Neuronal stem cell (in vitro differentiated cells): Measurements from ENCODE around the gene PIAS4.

Source experiments
- DNase-seq: peaks from one replicate; pipeline ENCODE4 v3.0.0-alpha.2; 2013; ENCODE audit warnings: low spot score
- H2AFZ ChIP-seq: one replicate; pipeline ENCODE4 v1.6.1; 2013; ENCODE audit warnings: mild to moderate bottlenecking, low read length, inconsistent platforms
- H2AK5ac ChIP-seq: 2 replicates; pipeline ENCODE4 v1.6.1; 2013; ENCODE audit warnings: low read depth, mild to moderate bottlenecking, inconsistent platforms, low read length, moderate library complexity, mixed read lengths
- H2BK120ac ChIP-seq: 2 replicates; pipeline ENCODE4 v1.6.1; 2013; ENCODE audit warnings: low read depth, mild to moderate bottlenecking, inconsistent platforms, low read length, moderate library complexity, mixed read lengths
- H2BK12ac ChIP-seq: one replicate; pipeline ENCODE4 v1.6.1; 2013; ENCODE audit warnings: low read length, inconsistent platforms
- H2BK15ac ChIP-seq: 2 replicates; pipeline ENCODE4 v1.6.1; 2013; ENCODE audit warnings: mild to moderate bottlenecking, low read length, inconsistent platforms, mixed read lengths
- H2BK5ac ChIP-seq: one replicate; pipeline ENCODE4 v1.6.1; 2013; ENCODE audit warnings: inconsistent platforms, mild to moderate bottlenecking, low read length, moderate library complexity
- H3K14ac ChIP-seq: one replicate; pipeline ENCODE4 v1.6.1; 2013; ENCODE audit warnings: low read length, inconsistent platforms
- H3K18ac ChIP-seq: 2 replicates; pipeline ENCODE4 v1.6.1; 2013; ENCODE audit warnings: low read length, inconsistent platforms
- H3K23ac ChIP-seq: 2 replicates; pipeline ENCODE4 v1.6.1; 2013; ENCODE audit warnings: low read depth, mild to moderate bottlenecking, mixed read lengths, low read length, inconsistent platforms; ENCODE audit not compliant: poor library complexity
- H3K27ac ChIP-seq: replicated peaks from 3 replicates; pipeline ENCODE4 v1.5.1; 2013; ENCODE audit warnings: low read length, inconsistent platforms
- H3K27me3 ChIP-seq, 3 experiments: 2 replicates each; pipeline ENCODE4 v1.6.1; 2013; ENCODE audit warnings: low read length in 3 of 3, mild to moderate bottlenecking in 2 of 3, inconsistent platforms in 1 of 3, low read depth in 1 of 3, mixed read lengths in 1 of 3, moderate library complexity in 1 of 3; ENCODE audit not compliant: control insufficient read depth in 3 of 3, insufficient read depth in 3 of 3
- H3K36me3 ChIP-seq, 2 donors: replicated peaks in 1 of 2; 2 replicates each; pipeline ENCODE4 v1.6.1; 2013; ENCODE audit warnings: low read length in 2 of 2; ENCODE audit not compliant: control insufficient read depth in 2 of 2, insufficient read depth in 2 of 2
- H3K4ac ChIP-seq: 2 replicates; pipeline ENCODE4 v1.6.1; 2013; ENCODE audit warnings: inconsistent platforms, mild to moderate bottlenecking, low read length, moderate library complexity
- H3K4me1 ChIP-seq, 2 donors: 1 replicate in 1 of 2; 2 replicates in 1 of 2; pipeline ENCODE4 v1.6.1; 2013; ENCODE audit warnings: low read length in 2 of 2, low read depth in 1 of 2; ENCODE audit not compliant: control insufficient read depth in 2 of 2, insufficient read depth in 1 of 2
- H3K4me2 ChIP-seq: one replicate; pipeline ENCODE4 v1.6.1; 2013; ENCODE audit warnings: mild to moderate bottlenecking, low read length, inconsistent platforms; ENCODE audit not compliant: insufficient read depth, poor library complexity, severe bottlenecking
- H3K4me3 ChIP-seq, 2 donors: 2 replicates each; pipeline ENCODE4 v1.5.1; 2013; ENCODE audit warnings: low read length in 2 of 2, mild to moderate bottlenecking in 2 of 2, inconsistent platforms in 1 of 2, moderate library complexity in 1 of 2
- H3K79me1 ChIP-seq: one replicate; pipeline ENCODE4 v1.6.1; 2013; ENCODE audit warnings: low read depth, mild to moderate bottlenecking, inconsistent platforms, low read length, moderate library complexity
- H3K9ac ChIP-seq: one replicate; pipeline ENCODE4 v1.6.1; 2013; ENCODE audit warnings: mild to moderate bottlenecking, low read depth, low read length, inconsistent platforms; ENCODE audit not compliant: poor library complexity
- H3K9me3 ChIP-seq, 2 donors: replicated peaks in 1 of 2; 2 replicates each; pipeline versions ENCODE3 to v1.6.1; 2013; ENCODE audit warnings: low read length in 2 of 2, mild to moderate bottlenecking in 2 of 2, inconsistent platforms in 1 of 2, low read depth in 1 of 2, mixed read lengths in 1 of 2, moderate library complexity in 1 of 2; ENCODE audit not compliant: control insufficient read depth in 2 of 2, insufficient read depth in 1 of 2
- H4K8ac ChIP-seq: one replicate; pipeline ENCODE4 v1.6.1; 2013; ENCODE audit warnings: low read depth, mild to moderate bottlenecking, inconsistent platforms, low read length, moderate library complexity
- H4K91ac ChIP-seq: one replicate; pipeline ENCODE4 v1.6.1; 2013; ENCODE audit warnings: low read length, low read depth, mild to moderate bottlenecking, inconsistent platforms; ENCODE audit not compliant: poor library complexity
- WGBS, 2 donors: extraction: QIAGEN DNeasy Blood & Tissue Kit; methylation state at CpG; one replicate each; pipeline ENCODE4 v1.1.7; 2013; ENCODE audit warnings: missing lambda C conversion rate in 2 of 2, mixed read lengths in 1 of 2; ENCODE audit not compliant: insufficient read length in 2 of 2, insufficient replicate concordance in 1 of 2; ENCODE audit errors: extremely low coverage in 2 of 2; 5-methylcytosine and 5-hydroxymethylcytosine counted together

PIAS4 gene

DNA sequence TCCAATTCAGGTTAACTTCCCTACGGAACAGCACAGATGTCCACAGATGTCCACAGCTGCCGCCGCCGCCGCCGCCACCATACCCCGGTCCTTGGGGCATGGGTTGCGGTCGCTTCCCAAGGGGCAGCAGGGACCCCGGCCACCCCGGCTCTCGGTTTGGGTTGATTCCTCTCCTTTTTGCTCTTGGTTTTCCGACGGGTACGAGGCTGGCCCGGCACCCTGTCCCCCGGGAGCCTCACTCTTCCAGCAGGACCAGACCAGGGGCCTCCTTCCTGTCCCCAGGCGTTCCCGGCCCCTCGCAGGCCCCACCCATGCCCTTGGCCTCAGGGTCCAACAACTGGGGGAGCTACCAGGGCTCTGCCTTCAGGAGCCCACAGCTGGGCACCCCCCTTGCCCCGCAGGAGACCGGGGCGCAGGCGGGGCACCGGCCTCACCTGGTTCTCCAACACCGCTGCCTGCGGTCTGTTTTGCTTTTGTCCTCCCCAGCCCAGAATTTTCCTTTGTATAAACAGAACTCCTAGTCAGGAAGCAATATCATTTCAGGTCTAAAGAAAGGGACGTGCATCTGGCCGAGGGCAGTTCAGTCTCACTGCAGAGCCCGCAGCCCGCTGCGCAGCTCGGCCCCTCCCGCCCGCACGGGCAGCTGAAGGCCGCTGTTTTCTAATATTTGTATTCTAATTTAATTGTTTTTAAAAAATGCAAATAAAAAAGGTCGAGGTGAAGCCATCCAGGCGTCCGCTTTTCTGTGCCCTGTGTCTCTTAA is 31.3 kb downstream of the PIAS4 start:
- no peak overlapping the region for H4K8ac ChIP-seq
- H3K9me3 ChIP-seq: peaks cover 6 to 10% of the 10 kb centered on the region in 2 donors
- no peak overlapping the region for H3K4me3 ChIP-seq
- peaks cover 7% of the 10 kb centered on the region for H3K79me1 ChIP-seq
- H3K4me1 ChIP-seq: no peaks in the 10 kb centered on the region
- no peak overlapping the region for H3K4me2 ChIP-seq
- H3K23ac ChIP-seq: peak overlapping the region; percentile 55
- H4K91ac ChIP-seq: no peak overlapping the region
- H2BK15ac ChIP-seq: no peak overlapping the region
- peaks cover 0 to 2% (median 0%) of the 10 kb centered on the region in 3 experiments for H3K27me3 ChIP-seq
- WGBS, 2 donors: no CpG with 5 or more reads among the region's 40 CpGs
- H3K18ac ChIP-seq: no peak overlapping the region
- no peak overlapping the region for H2BK5ac ChIP-seq
- no peak overlapping the region for H3K4ac ChIP-seq
- H3K36me3 ChIP-seq: peaks cover 27 to 48% of the 10 kb centered on the region in 2 donors
- H2BK12ac ChIP-seq: no peak overlapping the region
- H2BK120ac ChIP-seq: no peak overlapping the region
- H3K9ac ChIP-seq: no peak overlapping the region
- H2AK5ac ChIP-seq: no peak overlapping the region
- no peak overlapping the region for H3K27ac ChIP-seq
- H2AFZ ChIP-seq: no peak overlapping the region
- DNase-seq: no peak
- H3K14ac ChIP-seq: no peak overlapping the region

DNA sequence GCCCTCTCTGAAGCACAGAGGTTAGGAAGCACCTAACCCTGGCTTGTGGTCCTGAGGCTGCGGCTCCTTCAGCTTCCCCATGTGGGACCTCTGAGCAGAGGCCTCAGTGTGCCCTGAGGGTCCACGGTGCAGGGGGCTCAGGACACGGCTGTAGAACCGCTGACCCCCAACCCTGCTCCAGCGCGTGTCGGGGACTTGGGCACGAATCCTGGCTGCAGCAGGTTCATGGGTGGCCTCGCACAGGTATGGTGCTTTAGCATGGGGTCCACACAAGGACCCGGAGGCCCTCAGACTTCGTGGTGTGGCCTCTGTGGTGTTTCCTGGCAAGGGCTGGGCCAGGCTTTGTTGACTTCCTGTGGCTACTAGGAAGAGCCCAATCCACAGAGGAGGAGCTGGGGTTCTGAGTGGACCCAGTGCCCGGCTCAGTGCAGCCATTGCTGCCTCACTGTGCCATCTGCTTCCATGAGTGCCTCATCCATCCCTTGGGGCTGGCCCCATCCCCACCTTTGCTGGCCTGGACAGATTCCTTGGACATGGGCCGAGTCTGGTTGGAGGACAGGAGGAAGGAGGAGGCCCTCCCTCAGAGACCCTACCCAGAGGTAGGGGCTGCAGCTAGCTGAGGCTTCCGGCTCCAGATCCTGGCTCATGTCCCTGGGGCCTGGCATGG is 34.7 kb downstream of the PIAS4 start:
- no CpG with 5 or more reads among the region's 14 CpGs for WGBS, 2 donors
- H3K27me3 ChIP-seq: no peaks in the 10 kb centered on the region
- H2BK5ac ChIP-seq: peak overlapping the region; percentile 48
- no peak overlapping the region for H3K18ac ChIP-seq
- no peak overlapping the region for H2AK5ac ChIP-seq
- no peaks in the 10 kb centered on the region for H3K4me1 ChIP-seq
- no peak overlapping the region for H4K91ac ChIP-seq
- H4K8ac ChIP-seq: no peak overlapping the region
- DNase-seq: no peak
- H3K9ac ChIP-seq: peak overlapping the region; percentile 60
- H3K23ac ChIP-seq: peak overlapping the region; percentile 89
- H2AFZ ChIP-seq: no peak overlapping the region
- H3K36me3 ChIP-seq: peaks cover 6 to 22% of the 10 kb centered on the region in 2 donors
- H3K79me1 ChIP-seq: no peaks in the 10 kb centered on the region
- no peak overlapping the region for H2BK15ac ChIP-seq
- H3K27ac ChIP-seq: no peak overlapping the region
- no peak overlapping the region for H3K14ac ChIP-seq
- H3K9me3 ChIP-seq: peaks cover 0 to 2% of the 10 kb centered on the region in 2 donors
- no peak overlapping the region for H2BK120ac ChIP-seq
- no peak overlapping the region for H3K4me3 ChIP-seq
- H3K4me2 ChIP-seq: no peak overlapping the region
- H2BK12ac ChIP-seq: no peak overlapping the region
- no peak overlapping the region for H3K4ac ChIP-seq

DNA sequence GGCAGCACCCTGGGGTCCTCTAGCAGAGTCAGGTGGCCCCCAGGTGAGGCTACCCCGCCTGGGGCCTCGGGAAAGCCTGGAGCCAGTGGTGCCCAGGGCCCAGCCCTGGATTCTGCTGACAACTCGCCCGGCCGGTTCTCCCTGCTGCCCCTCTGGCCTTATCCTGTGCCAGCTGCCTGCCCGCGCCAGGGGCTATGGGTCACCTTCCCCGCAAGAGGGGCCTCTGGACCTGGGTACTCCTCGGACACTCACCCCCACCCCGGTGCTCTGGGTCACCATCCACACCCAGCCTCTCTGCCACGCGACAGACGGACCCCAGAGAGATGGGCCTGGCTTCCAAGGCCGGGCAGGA is 35.2 kb downstream of the PIAS4 start:
- Histone ChIP-seq H2AFZ (no peak overlapping the region), H3K4ac (no peak overlapping the region), H3K18ac (no peak overlapping the region), H3K9me3 (peaks cover 0 to 2% of the 10 kb centered on the region in 2 donors), H3K14ac (no peak overlapping the region), H3K27me3 (no peaks in the 10 kb centered on the region), H3K23ac (no peak overlapping the region), H2BK5ac (peak overlapping the region; percentile 48), H2AK5ac (no peak overlapping the region), H3K4me1 (no peaks in the 10 kb centered on the region), H4K91ac (no peak overlapping the region), H3K4me2 (no peak overlapping the region), H2BK120ac (no peak overlapping the region), H2BK12ac (no peak overlapping the region), H3K9ac (no peak overlapping the region), H3K36me3 (peaks cover 2 to 17% of the 10 kb centered on the region in 2 donors), H3K4me3 (no peak overlapping the region), H2BK15ac (no peak overlapping the region), H3K79me1 (peaks cover 2% of the 10 kb centered on the region), H3K27ac (no peak overlapping the region), H4K8ac (no peak overlapping the region)
- DNase-seq: no peak
- no CpG with 5 or more reads among the region's 14 CpGs for WGBS, 2 donors

DNA sequence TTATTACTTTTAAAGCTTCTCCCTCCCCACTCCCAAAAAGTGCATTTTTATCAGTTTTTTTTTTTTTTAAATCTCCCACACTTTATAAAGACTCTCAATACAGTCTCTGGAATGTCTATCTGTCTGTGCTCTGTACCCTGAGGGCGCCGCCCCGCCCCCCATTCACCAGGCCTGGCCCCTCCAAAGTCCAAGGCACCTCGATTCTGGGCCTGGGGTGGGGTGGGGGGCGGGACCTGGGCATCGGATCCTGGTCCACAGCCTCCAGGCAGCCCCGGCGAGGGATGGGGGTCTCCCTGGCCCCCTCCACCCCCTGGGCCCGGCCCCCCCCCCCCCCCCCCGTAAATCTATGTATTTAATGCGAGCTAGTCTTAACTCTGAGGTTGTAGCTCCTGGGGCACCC is 35.9 kb downstream of the PIAS4 start:
- DNase-seq: no peak
- H3K9ac ChIP-seq: no peak overlapping the region
- no peak overlapping the region for H3K27ac ChIP-seq
- H2BK5ac ChIP-seq: no peak overlapping the region
- H4K91ac ChIP-seq: no peak overlapping the region
- no peak overlapping the region for H3K4me2 ChIP-seq
- H2AK5ac ChIP-seq: no peak overlapping the region
- no peak overlapping the region for H2BK15ac ChIP-seq
- no peaks in the 10 kb centered on the region for H3K4me1 ChIP-seq
- H2BK12ac ChIP-seq: no peak overlapping the region
- H4K8ac ChIP-seq: no peak overlapping the region
- peaks cover 0 to 2% of the 10 kb centered on the region in 2 donors for H3K9me3 ChIP-seq
- H3K36me3 ChIP-seq: peaks cover 4 to 19% of the 10 kb centered on the region in 2 donors
- no CpG with 5 or more reads among the region's 11 CpGs for WGBS, 2 donors
- no peak overlapping the region for H3K18ac ChIP-seq
- H2AFZ ChIP-seq: no peak overlapping the region
- H3K79me1 ChIP-seq: peaks cover 7% of the 10 kb centered on the region
- no peak overlapping the region for H3K23ac ChIP-seq
- no peaks in the 10 kb centered on the region for H3K27me3 ChIP-seq
- H3K14ac ChIP-seq: no peak overlapping the region
- no peak overlapping the region for H3K4ac ChIP-seq
- H2BK120ac ChIP-seq: no peak overlapping the region
- no peak overlapping the region for H3K4me3 ChIP-seq
